ENCODE data around the gene FBXO41.

FBXO41 gene

DNA sequence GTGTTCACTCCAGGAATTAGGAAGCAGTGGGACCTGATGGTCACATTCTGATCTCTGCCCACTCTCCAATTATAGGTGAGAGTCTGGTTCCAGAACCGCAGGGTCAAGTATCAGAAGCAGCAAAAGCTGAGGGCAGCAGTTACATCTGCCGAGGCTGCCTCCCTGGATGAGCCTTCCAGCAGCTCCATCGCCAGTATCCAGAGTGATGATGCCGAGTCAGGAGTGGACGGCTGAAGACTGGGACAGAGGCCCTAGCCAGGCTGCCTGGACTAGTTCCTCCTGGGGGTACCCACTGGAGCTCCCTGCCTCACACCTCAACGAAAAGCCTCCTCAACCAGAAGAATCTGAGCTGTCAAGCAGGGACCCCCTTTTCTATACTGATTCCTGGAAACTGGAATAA, 73.6 kb downstream of the FBXO41 start:
- no peak for DNase-seq

DNA sequence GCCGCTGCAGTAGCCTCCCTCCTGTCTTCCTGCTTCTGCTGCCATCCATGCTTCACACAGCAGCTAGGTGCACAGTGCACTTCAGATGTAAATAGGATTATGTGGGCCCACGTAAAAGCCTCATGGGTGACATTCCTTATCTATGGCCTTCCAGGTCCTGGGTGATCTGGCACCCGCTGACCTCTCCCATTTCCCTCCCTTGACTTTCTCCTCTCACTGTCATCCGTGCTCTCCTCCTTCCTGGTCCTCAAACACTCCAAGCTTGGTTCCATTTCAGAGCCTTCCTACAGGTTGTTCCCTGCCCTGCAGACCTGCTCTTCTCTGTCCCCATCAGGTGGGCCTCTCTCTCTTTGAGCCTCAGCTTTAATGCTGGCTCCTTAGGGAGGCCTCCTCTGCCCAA, 74.3 kb downstream of the FBXO41 start:
- no peak for DNase-seq

DNA sequence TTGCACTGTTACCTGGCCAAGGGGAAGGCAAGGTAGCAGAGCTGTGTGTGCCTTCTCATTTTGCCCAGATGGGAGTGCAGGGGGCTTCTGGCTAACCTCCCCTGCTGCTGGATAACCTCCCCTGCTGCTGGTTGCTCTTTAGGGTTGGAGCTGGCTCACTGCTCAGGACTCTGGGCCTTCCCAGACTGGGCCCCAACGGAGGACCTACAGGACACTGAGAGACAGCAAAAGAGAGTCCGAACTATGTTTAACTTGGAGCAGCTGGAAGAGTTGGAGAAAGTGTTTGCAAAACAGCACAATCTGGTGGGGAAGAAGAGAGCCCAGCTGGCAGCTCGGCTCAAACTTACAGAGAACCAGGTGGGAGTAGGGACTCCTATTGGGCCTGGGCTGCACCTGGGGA, 76.0 kb downstream of the FBXO41 start:
- DNase-seq, result no peak

DNA sequence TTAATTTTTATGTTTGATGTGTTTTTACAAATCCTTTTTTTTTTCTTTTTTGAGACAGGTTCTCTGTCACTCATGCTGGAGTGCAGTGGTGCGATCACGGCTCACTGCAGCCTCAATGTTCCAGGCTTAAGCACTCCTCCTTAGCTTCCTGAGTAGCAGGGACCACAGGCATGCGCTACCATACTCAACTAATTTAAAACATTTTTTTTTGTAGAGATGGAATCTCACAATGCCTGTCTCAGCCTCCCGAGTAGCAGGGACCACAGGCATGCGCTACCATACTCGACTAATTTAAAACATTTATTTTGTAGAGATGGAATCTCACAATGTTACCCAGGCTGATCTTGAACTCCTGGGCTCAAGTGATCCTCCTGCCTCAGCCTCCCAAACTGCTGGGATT, 78.7 kb downstream of the FBXO41 start:
- DNase-seq, result no peak
